Measurements from ENCODE around the gene KAZN. TPM values are rescaled to one million over a fixed set of nuclear protein-coding genes. Genes with fewer than 3 reads are reported as not detected.

Gene KAZN
- polyA plus RNA-seq, 2 of the 4 experiments (the other 2 are of a cell fraction), result 1.3 to 1.9 TPM

- DNase-seq (ENCODE audit: low read depth in 1 of 2, low spot score in 1 of 2) (no peak), FAIRE-seq (no peak), ATAC-seq (no peak)
- CTCF ChIA-PET, result interaction anchor here (0.9 to 1.5 kb wide), 2 partner anchors 9 to 12 kb away, joined by 4 read pairs; no protein-coding TSS in a partner anchor
- no peaks in the 10 kb centered on the region for H3K9me3 ChIP-seq
- WGBS (ENCODE audit: missing lambda C conversion rate), result 77% methylated on average over 16 of the region's 16 CpGs
- no peak overlapping the region for H3K4me2 ChIP-seq
- no peak overlapping the region for H3K4me3 ChIP-seq
- POLR2A ChIA-PET, result no interaction called here
- H3K4me1 ChIP-seq, result no peaks in the 10 kb centered on the region
- TF ChIP-seq REST (IDR thresholded peaks at IDR 0.05) (no peak), HEYL (CRISPR knock-in tag; IDR thresholded peaks at IDR 0.05) (no peak), TFCP2L1 (CRISPR knock-in tag; IDR thresholded peaks at IDR 0.05) (no peak)
- H3K27ac ChIP-seq, result no peak overlapping the region
Measured at GRCh38 chr1:15088281-15088971, 489.9 kb downstream of the KAZN start.

- CTCF ChIA-PET, result interaction anchor here (0.8 to 1.6 kb wide), 2 partner anchors 11 to 17 kb away, joined by 3 read pairs; no protein-coding TSS in a partner anchor
- H3K9me3 ChIP-seq, result no peaks in the 10 kb centered on the region
- 85% methylated on average over 3 of the region's 4 CpGs for whole genome bisulfite sequencing (ENCODE audit: missing lambda C conversion rate)
- H3K4me1 ChIP-seq, result no peaks in the 10 kb centered on the region
- TF ChIP-seq RAD21 (conservative IDR thresholded peaks at IDR 0.05 in 1 of 2, IDR thresholded peaks at IDR 0.05 in 1 of 2), result no peak
- no peak for TF ChIP-seq CBX2 (IDR thresholded peaks at IDR 0.05; ENCODE audit: borderline replicate concordance, low read depth)
- TF ChIP-seq RCOR1 (IDR thresholded peaks at IDR 0.05; ENCODE audit: low read depth, low read length), result no peak
- no peak for TF ChIP-seq E2F6 (IDR thresholded peaks at IDR 0.05; ENCODE audit: borderline replicate concordance, low read depth)
- no peak for TF ChIP-seq FOSB (CRISPR knock-in tag; IDR thresholded peaks at IDR 0.05)
- no peak for TF ChIP-seq CHD4 (IDR thresholded peaks at IDR 0.05; ENCODE audit: borderline replicate concordance)
- no peak for TF ChIP-seq NFE2L2 (conservative IDR thresholded peaks at IDR 0.05; ENCODE audit: low read length)
- TF ChIP-seq ESRRA (IDR thresholded peaks at IDR 0.05; ENCODE audit: borderline replicate concordance, low read length), result no peak
- TF ChIP-seq JUN (IDR thresholded peaks at IDR 0.05), result no peak
- no peak for TF ChIP-seq ZC3H11A (IDR thresholded peaks at IDR 0.05)
- no peak for TF ChIP-seq POLR2A (IDR thresholded peaks at IDR 0.05; ENCODE audit: low read length)
- no peak for TF ChIP-seq SMC3 (IDR thresholded peaks at IDR 0.05)
- no peak for TF ChIP-seq KDM1A (IDR thresholded peaks at IDR 0.05; ENCODE audit: low read depth)
- H3K4me2 ChIP-seq, result no peak overlapping the region
- no peak for ATAC-seq
- no peak overlapping the region for H3K27ac ChIP-seq
- no peak for FAIRE-seq
- no peak overlapping the region for H3K4me3 ChIP-seq
- POLR2A ChIA-PET, result interaction anchor here (0.7 kb wide), 1 partner anchor 22 kb away, joined by 3 read pairs; no protein-coding TSS in a partner anchor
- DNase-seq (ENCODE audit: low read depth in 1 of 2, low spot score in 1 of 2), result no peak
Measured at GRCh38 chr1:15089258-15089992, 490.9 kb downstream of the KAZN start.

- ChIA-PET POLR2A (no interaction called here), CTCF (interaction anchor here (0.8 to 1.6 kb wide), 2 partner anchors 10 to 18 kb away, joined by 3 read pairs; no protein-coding TSS in a partner anchor)
- 54% methylated on average over 6 of the region's 13 CpGs for WGBS (ENCODE audit: missing lambda C conversion rate)
- ATAC-seq (peak in 1 of 2 experiments; percentile 45; a peak in 3 of 6 replicates), DNase-seq (ENCODE audit: low read depth in 1 of 2, low spot score in 1 of 2) (no peak), FAIRE-seq (no peak)
- Histone ChIP-seq H3K4me1 (no peaks in the 10 kb centered on the region), H3K4me3 (no peak overlapping the region), H3K27ac (no peak overlapping the region), H3K4me2 (no peak overlapping the region), H3K9me3 (no peaks in the 10 kb centered on the region)
- no peak for TF ChIP-seq E2F6 (IDR thresholded peaks at IDR 0.05; ENCODE audit: borderline replicate concordance, low read depth)
- no peak for TF ChIP-seq NFE2L2 (conservative IDR thresholded peaks at IDR 0.05; ENCODE audit: low read length)
- TF ChIP-seq NR3C1 (IDR thresholded peaks at IDR 0.05), result no peak
- TF ChIP-seq CTCF (IDR thresholded peaks at IDR 0.05), result no peak
- TF ChIP-seq CBX8 (IDR thresholded peaks at IDR 0.05), result no peak
- no peak for TF ChIP-seq MAFK (IDR thresholded peaks at IDR 0.05; ENCODE audit: partially characterized antibody)
- TF ChIP-seq JUNB (IDR thresholded peaks at IDR 0.05), result no peak
Measured at GRCh38 chr1:15090373-15090772, 491.9 kb downstream of the KAZN start.

All from A549 (cell line).